Measurements from ENCODE around the gene CERK. TPM values are rescaled to one million over a fixed set of nuclear protein-coding genes. Genes with fewer than 3 reads are reported as not detected.

CERK gene
- total and polyA plus RNA-seq, 2 of the 13 experiments (the other 11 are each of a cell fraction or from before 2014, with no cell fraction given), result 40.3 to 41.9 TPM

GRCh38 chr22:46758867-46759290 lies 20.8 kb upstream of the CERK start (continued):
- TF ChIP-seq ZFP62 (CRISPR knock-in tag; IDR thresholded peaks at IDR 0.05) (no peak), ZNF292 (CRISPR knock-in tag; IDR thresholded peaks at IDR 0.05; ENCODE audit: borderline replicate concordance, low read depth) (no peak), ZNF468 (CRISPR knock-in tag; IDR thresholded peaks at IDR 0.05) (no peak), STAT6 (CRISPR knock-in tag; IDR thresholded peaks at IDR 0.05; ENCODE audit: borderline replicate concordance) (no peak), MAFG (CRISPR knock-in tag; IDR thresholded peaks at IDR 0.05) (no peak), ZNF672 (CRISPR knock-in tag; IDR thresholded peaks at IDR 0.05) (no peak), TSC22D2 (CRISPR knock-in tag; IDR thresholded peaks at IDR 0.05; ENCODE audit: borderline replicate concordance) (0 out of 2 replicates have a peak, but pooled peaks have one; percentile 33), ZSCAN29 (CRISPR knock-in tag; conservative IDR thresholded peaks at IDR 0.05) (no peak), NR2F1 (CRISPR knock-in tag; IDR thresholded peaks at IDR 0.05) (peak; percentile 53 to 78; a peak in 3 of 4 replicates), RARA (CRISPR knock-in tag; IDR thresholded peaks at IDR 0.05) (peak; percentile 67), ZNF142 (CRISPR knock-in tag; IDR thresholded peaks at IDR 0.05) (no peak), RNF2 (conservative IDR thresholded peaks at IDR 0.05; ENCODE audit: low read depth) (no peak), SMC3 (IDR thresholded peaks at IDR 0.05; ENCODE audit: low read length) (peak; percentile 87; the same call in 1 of the 2 replicates)
- TF ChIP-seq, protein P1, sequence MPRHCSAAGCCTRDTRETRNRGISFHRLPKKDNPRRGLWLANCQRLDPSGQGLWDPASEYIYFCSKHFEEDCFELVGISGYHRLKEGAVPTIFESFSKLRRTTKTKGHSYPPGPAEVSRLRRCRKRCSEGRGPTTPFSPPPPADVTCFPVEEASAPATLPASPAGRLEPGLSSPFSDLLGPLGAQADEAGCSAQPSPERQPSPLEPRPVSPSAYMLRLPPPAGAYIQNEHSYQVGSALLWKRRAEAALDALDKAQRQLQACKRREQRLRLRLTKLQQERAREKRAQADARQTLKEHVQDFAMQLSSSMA (CRISPR knock-in tag; IDR thresholded peaks at IDR 0.05), result 0 out of 2 replicates have a peak, but pooled peaks have one; percentile 11
- TF ChIP-seq, protein P2, sequence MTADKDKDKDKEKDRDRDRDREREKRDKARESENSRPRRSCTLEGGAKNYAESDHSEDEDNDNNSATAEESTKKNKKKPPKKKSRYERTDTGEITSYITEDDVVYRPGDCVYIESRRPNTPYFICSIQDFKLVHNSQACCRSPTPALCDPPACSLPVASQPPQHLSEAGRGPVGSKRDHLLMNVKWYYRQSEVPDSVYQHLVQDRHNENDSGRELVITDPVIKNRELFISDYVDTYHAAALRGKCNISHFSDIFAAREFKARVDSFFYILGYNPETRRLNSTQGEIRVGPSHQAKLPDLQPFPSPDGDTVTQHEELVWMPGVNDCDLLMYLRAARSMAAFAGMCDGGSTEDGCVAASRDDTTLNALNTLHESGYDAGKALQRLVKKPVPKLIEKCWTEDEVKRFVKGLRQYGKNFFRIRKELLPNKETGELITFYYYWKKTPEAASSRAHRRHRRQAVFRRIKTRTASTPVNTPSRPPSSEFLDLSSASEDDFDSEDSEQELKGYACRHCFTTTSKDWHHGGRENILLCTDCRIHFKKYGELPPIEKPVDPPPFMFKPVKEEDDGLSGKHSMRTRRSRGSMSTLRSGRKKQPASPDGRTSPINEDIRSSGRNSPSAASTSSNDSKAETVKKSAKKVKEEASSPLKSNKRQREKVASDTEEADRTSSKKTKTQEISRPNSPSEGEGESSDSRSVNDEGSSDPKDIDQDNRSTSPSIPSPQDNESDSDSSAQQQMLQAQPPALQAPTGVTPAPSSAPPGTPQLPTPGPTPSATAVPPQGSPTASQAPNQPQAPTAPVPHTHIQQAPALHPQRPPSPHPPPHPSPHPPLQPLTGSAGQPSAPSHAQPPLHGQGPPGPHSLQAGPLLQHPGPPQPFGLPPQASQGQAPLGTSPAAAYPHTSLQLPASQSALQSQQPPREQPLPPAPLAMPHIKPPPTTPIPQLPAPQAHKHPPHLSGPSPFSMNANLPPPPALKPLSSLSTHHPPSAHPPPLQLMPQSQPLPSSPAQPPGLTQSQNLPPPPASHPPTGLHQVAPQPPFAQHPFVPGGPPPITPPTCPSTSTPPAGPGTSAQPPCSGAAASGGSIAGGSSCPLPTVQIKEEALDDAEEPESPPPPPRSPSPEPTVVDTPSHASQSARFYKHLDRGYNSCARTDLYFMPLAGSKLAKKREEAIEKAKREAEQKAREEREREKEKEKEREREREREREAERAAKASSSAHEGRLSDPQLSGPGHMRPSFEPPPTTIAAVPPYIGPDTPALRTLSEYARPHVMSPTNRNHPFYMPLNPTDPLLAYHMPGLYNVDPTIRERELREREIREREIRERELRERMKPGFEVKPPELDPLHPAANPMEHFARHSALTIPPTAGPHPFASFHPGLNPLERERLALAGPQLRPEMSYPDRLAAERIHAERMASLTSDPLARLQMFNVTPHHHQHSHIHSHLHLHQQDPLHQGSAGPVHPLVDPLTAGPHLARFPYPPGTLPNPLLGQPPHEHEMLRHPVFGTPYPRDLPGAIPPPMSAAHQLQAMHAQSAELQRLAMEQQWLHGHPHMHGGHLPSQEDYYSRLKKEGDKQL (CRISPR knock-in tag; IDR thresholded peaks at IDR 0.05; ENCODE audit: low read depth), result no peak

Measured in HepG2 (cell line).